H1 (cell line): ENCODE results near the gene L3MBTL4. TPM values are rescaled to one million over a fixed set of nuclear protein-coding genes. Genes with fewer than 3 reads are reported as not detected.

Experiments
- CTCF ChIA-PET: fragments of 300-600 bp; sonication (Branson Sonifier 250); formaldehyde crosslinking; loops from one replicate; lab custom pipeline; 2021; ENCODE audit not compliant: partially characterized antibody; lab: Charles Lee
- POLR2A ChIA-PET: fragments of 300-600 bp; sonication (Branson Sonifier 250); formaldehyde crosslinking; loops from one replicate; lab custom pipeline; 2021; ENCODE audit warnings: inconsistent platforms; ENCODE audit not compliant: partially characterized antibody; lab: Charles Lee
- DNase-seq, 2 experiments: peaks; one replicate each; pipeline versions ENCODE4 v3.0.0 to v3.0.0-alpha.2; 2010 to 2022; ENCODE audit warnings: low spot score in 2 of 2, low read depth in 1 of 2, mixed read lengths in 1 of 2
- FAIRE-seq: peaks from 2 replicates; lab custom pipeline; 2011; peaks lifted over from hg19 to GRCh38; lab: Jason Lieb, UNC
- H2AFZ ChIP-seq: 2 replicates; pipeline ENCODE4 v1.8.1; 2012; ENCODE audit warnings: low read length, inconsistent platforms
- H2AK5ac ChIP-seq: 2 replicates; pipeline ENCODE4 v1.6.1; 2013; ENCODE audit warnings: low read depth, low read length
- H2BK120ac ChIP-seq: replicated peaks from 2 replicates; pipeline ENCODE3; 2013; ENCODE audit warnings: low read depth, low read length, inconsistent platforms
- H2BK12ac ChIP-seq: 2 replicates; pipeline ENCODE4 v1.6.1; 2013; ENCODE audit warnings: low read depth, low read length
- H2BK15ac ChIP-seq: 2 replicates; pipeline ENCODE4 v1.6.1; 2013; ENCODE audit warnings: low read length
- H2BK20ac ChIP-seq: 2 replicates; pipeline ENCODE4 v1.6.1; 2013; ENCODE audit warnings: low read length
- H2BK5ac ChIP-seq: 2 replicates; pipeline ENCODE4 v1.6.1; 2013; ENCODE audit warnings: low read depth, low read length
- H3K14ac ChIP-seq: 2 replicates; pipeline ENCODE4 v1.6.1; 2013; ENCODE audit warnings: inconsistent platforms; ENCODE audit not compliant: insufficient read length
- H3K18ac ChIP-seq: 2 replicates; pipeline ENCODE4 v1.6.1; 2013; ENCODE audit warnings: low read length; ENCODE audit errors: extremely low read depth
- H3K23ac ChIP-seq: 2 replicates; pipeline ENCODE4 v1.6.1; 2013; ENCODE audit warnings: inconsistent platforms; ENCODE audit not compliant: insufficient read length
- H3K23me2 ChIP-seq: 2 replicates; pipeline ENCODE4 v1.6.1; 2013; ENCODE audit warnings: low read depth, low read length
- H3K27ac ChIP-seq: 2 replicates; pipeline ENCODE4 v1.6.1; 2011; ENCODE audit warnings: low read depth, low read length, inconsistent platforms
- H3K27me3 ChIP-seq, 4 experiments: replicated peaks in 1 of 4; 1 replicate in 1 of 4; 2 replicates in 3 of 4; pipeline versions ENCODE4 v1.6.1 to v1.8.1; 2011 to 2013; ENCODE audit warnings: low read length in 3 of 4, mild to moderate bottlenecking in 3 of 4, inconsistent platforms in 2 of 4, mixed read lengths in 2 of 4, moderate library complexity in 1 of 4; ENCODE audit not compliant: control insufficient read depth in 3 of 4, insufficient read depth in 3 of 4; ENCODE audit errors: extremely low read depth in 1 of 4
- H3K36me3 ChIP-seq, 4 experiments: 2 replicates each; pipeline versions ENCODE4 v1.6.1 to v1.8.1; 2011 to 2013; ENCODE audit warnings: mild to moderate bottlenecking in 4 of 4, low read length in 3 of 4, moderate library complexity in 2 of 4, control low read depth in 1 of 4, inconsistent platforms in 1 of 4; ENCODE audit not compliant: insufficient read depth in 4 of 4, control insufficient read depth in 2 of 4
- H3K4ac ChIP-seq: replicated peaks from 2 replicates; pipeline ENCODE3; 2013; ENCODE audit warnings: low read length, low read depth, mixed read lengths, inconsistent platforms; ENCODE audit not compliant: insufficient read length
- H3K4me1 ChIP-seq, 4 experiments: replicated peaks in 1 of 4; 1 replicate in 1 of 4; 2 replicates in 3 of 4; pipeline versions ENCODE4 v1.6.1 to v1.8.1; 2011 to 2013; ENCODE audit warnings: low read length in 3 of 4, inconsistent platforms in 2 of 4, mixed read lengths in 1 of 4; ENCODE audit not compliant: insufficient read depth in 4 of 4, control insufficient read depth in 3 of 4
- H3K4me2 ChIP-seq, 2 experiments: 2 replicates each; pipeline versions ENCODE4 v1.6.1 to v1.8.1; 2011 to 2013; ENCODE audit warnings: low read depth in 2 of 2, low read length in 2 of 2, control low read depth in 1 of 2, inconsistent platforms in 1 of 2, mild to moderate bottlenecking in 1 of 2; ENCODE audit not compliant: insufficient read depth in 1 of 2
- H3K4me3 ChIP-seq, 4 experiments: fragments of 200-600, 300-600 bp in 1 of 4; sonication (generic), shearing (Covaris generic), sonication (Bioruptor Twin) in 1 of 4; 2 replicates each; pipeline versions ENCODE4 v1.5.1 to v1.8.1; 2011 to 2016; ENCODE audit warnings: low read length in 4 of 4, low read depth in 3 of 4, control low read depth in 2 of 4, inconsistent platforms in 2 of 4, mild to moderate bottlenecking in 2 of 4, mixed read lengths in 1 of 4, moderate library complexity in 1 of 4; ENCODE audit not compliant: insufficient read depth in 2 of 4; ENCODE audit errors: extremely low read depth in 1 of 4
- H3K56ac ChIP-seq: replicated peaks from 2 replicates; pipeline ENCODE3; 2013; ENCODE audit warnings: low read depth, mild to moderate bottlenecking, mixed read lengths, low read length, inconsistent platforms; ENCODE audit not compliant: insufficient read length
- H3K79me1 ChIP-seq: 2 replicates; pipeline ENCODE4 v1.6.1; 2013; ENCODE audit warnings: low read depth, low read length, control low read depth
- H3K79me2 ChIP-seq, 2 experiments: 2 replicates each; pipeline versions ENCODE4 v1.6.1 to v1.8.1; 2012 to 2013; ENCODE audit warnings: low read length in 2 of 2, mild to moderate bottlenecking in 2 of 2, inconsistent platforms in 1 of 2; ENCODE audit not compliant: insufficient read depth in 2 of 2, control insufficient read depth in 1 of 2
- H3K9ac ChIP-seq, 4 experiments: replicated peaks in 1 of 4; 1 replicate in 1 of 4; 2 replicates in 3 of 4; pipeline versions ENCODE4 v1.6.1 to v1.8.1; 2011 to 2013; ENCODE audit warnings: low read depth in 3 of 4, low read length in 3 of 4, control low read depth in 2 of 4, mild to moderate bottlenecking in 2 of 4, moderate library complexity in 2 of 4, inconsistent platforms in 1 of 4; ENCODE audit errors: extremely low read depth in 1 of 4
- H3K9me3 ChIP-seq, 2 experiments: 2 replicates each; pipeline versions ENCODE4 v1.6.1 to v1.8.1; 2012 to 2013; ENCODE audit warnings: mild to moderate bottlenecking in 2 of 2, moderate library complexity in 2 of 2, control low read depth in 1 of 2, inconsistent platforms in 1 of 2, low read depth in 1 of 2, low read length in 1 of 2, mixed read lengths in 1 of 2; ENCODE audit not compliant: insufficient read depth in 2 of 2
- H4K20me1 ChIP-seq, 2 experiments: replicated peaks in 1 of 2; 2 replicates each; pipeline versions ENCODE3 to v1.8.1; 2011 to 2013; ENCODE audit warnings: inconsistent platforms in 2 of 2, low read length in 2 of 2, mild to moderate bottlenecking in 1 of 2; ENCODE audit not compliant: insufficient read depth in 2 of 2, control insufficient read depth in 1 of 2
- H4K5ac ChIP-seq: 2 replicates; pipeline ENCODE4 v1.6.1; 2013; ENCODE audit warnings: low read length, low read depth, mixed read lengths, inconsistent platforms; ENCODE audit not compliant: insufficient read length
- H4K8ac ChIP-seq: 2 replicates; pipeline ENCODE4 v1.8.0; 2013; ENCODE audit warnings: mild to moderate bottlenecking, moderate library complexity, low read length, inconsistent platforms; ENCODE audit not compliant: insufficient read depth; ENCODE audit errors: extremely low read depth
- H4K91ac ChIP-seq: replicated peaks from 2 replicates; pipeline ENCODE3; 2013; ENCODE audit warnings: low read length, mixed read lengths, inconsistent platforms; ENCODE audit not compliant: insufficient read length
- SIX5 ChIP-seq: IDR thresholded peaks from 2 replicates; pipeline ENCODE4 v1.6.1; 2011; ENCODE audit warnings: mild to moderate bottlenecking, low read depth, low read length
- polyA plus RNA-seq, 7 experiments: library from polyadenylated mRNA; depleted of rRNA in 3 of 7; stranded (reverse) in 5 of 7; unstranded in 2 of 7; fragments of >200 nt in 5 of 7; fragments of 200-250 nt in 2 of 7; gene quantifications; 1 replicate in 5 of 7; 2 replicates in 1 of 7; 4 replicates in 1 of 7; pipeline versions ENCODE4 v1.2.1 to v1.2.3, GENCODE V29; 2011 to 2013; ENCODE audit warnings: missing spikeins in 2 of 7, mixed read lengths in 2 of 7
- total RNA-seq: library from RNA; stranded (reverse); fragmentation: NEBNext Ultra II Directional; extraction: Animal tissue kit (Norgen Biotek cat#: 25700); gene quantifications from 2 replicates; pipeline ENCODE4 v1.2.1, GENCODE V29; 2021

Gene L3MBTL4
- total and polyA plus RNA-seq, 2 of the 8 experiments (the other 6 are each of a cell fraction or from before 2014, with no cell fraction given): 1.0 to 2.1 TPM

DNA sequence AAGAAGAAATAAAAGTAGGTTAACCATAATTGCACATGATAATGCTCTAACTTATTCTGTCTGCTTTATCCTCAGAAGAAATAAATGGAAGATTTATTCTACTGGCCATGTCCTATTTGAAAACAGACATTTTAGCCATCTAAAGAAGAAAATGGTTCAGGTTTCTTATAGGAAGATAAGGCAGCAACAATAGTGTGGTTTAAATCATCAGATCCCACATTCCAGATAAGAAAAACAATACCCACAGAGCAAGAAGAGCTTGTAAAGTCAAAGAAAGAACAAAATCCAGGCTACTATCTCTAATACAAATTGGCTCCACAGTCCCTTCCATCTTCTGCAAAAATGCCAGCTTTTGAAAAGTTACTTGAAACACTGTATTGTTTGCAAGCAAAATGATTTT, 49.3 kb downstream of the L3MBTL4 start:
- no peak overlapping the region for H3K27ac ChIP-seq
- no peaks in the 10 kb centered on the region for H4K20me1 ChIP-seq
- POLR2A ChIA-PET: no interaction called here

More for the DNA sequence above, 49.3 kb downstream of the L3MBTL4 start:
- Histone ChIP-seq H3K23ac (no peak overlapping the region), H3K4ac (no peak overlapping the region), H3K27me3 (no peaks in the 10 kb centered on the region), H3K18ac (no peak overlapping the region), H3K9me3 (no peaks in the 10 kb centered on the region), H3K9ac (no peak overlapping the region), H2AK5ac (no peak overlapping the region), H3K14ac (no peak overlapping the region), H3K4me2 (no peak overlapping the region), H2BK5ac (no peak overlapping the region), H3K79me1 (no peaks in the 10 kb centered on the region), H2BK20ac (no peak overlapping the region), H3K36me3 (no peaks in the 10 kb centered on the region), H2BK12ac (no peak overlapping the region), H3K4me3 (no peak overlapping the region), H2BK15ac (no peak overlapping the region), H4K5ac (no peak overlapping the region), H3K23me2 (no peaks in the 10 kb centered on the region), H4K91ac (no peak overlapping the region), H2BK120ac (no peak overlapping the region), H3K79me2 (no peaks in the 10 kb centered on the region), H3K56ac (no peak overlapping the region), H2AFZ (no peak overlapping the region), H4K8ac (no peak overlapping the region), H3K4me1 (peaks cover 6 to 19% (median 8%) of the 10 kb centered on the region in 4 experiments)
- CTCF ChIA-PET: interaction anchor here (0.8 to 3.3 kb wide), 2 partner anchors 25 to 36 kb away, joined by 3 to 21 read pairs; no protein-coding TSS in a partner anchor
- no peak for FAIRE-seq
- DNase-seq: no peak
- no peak for TF ChIP-seq SIX5
